HG03460 (cell line): ENCODE data around the gene MED23.

ENCODE experiments used
- ATAC-seq: cut with Tn5 transposase; IDR thresholded peaks from one replicate; pipeline ENCODE4 v1.9.1; 2021; ENCODE audit not compliant: unreplicated experiment

Gene MED23, protein sequence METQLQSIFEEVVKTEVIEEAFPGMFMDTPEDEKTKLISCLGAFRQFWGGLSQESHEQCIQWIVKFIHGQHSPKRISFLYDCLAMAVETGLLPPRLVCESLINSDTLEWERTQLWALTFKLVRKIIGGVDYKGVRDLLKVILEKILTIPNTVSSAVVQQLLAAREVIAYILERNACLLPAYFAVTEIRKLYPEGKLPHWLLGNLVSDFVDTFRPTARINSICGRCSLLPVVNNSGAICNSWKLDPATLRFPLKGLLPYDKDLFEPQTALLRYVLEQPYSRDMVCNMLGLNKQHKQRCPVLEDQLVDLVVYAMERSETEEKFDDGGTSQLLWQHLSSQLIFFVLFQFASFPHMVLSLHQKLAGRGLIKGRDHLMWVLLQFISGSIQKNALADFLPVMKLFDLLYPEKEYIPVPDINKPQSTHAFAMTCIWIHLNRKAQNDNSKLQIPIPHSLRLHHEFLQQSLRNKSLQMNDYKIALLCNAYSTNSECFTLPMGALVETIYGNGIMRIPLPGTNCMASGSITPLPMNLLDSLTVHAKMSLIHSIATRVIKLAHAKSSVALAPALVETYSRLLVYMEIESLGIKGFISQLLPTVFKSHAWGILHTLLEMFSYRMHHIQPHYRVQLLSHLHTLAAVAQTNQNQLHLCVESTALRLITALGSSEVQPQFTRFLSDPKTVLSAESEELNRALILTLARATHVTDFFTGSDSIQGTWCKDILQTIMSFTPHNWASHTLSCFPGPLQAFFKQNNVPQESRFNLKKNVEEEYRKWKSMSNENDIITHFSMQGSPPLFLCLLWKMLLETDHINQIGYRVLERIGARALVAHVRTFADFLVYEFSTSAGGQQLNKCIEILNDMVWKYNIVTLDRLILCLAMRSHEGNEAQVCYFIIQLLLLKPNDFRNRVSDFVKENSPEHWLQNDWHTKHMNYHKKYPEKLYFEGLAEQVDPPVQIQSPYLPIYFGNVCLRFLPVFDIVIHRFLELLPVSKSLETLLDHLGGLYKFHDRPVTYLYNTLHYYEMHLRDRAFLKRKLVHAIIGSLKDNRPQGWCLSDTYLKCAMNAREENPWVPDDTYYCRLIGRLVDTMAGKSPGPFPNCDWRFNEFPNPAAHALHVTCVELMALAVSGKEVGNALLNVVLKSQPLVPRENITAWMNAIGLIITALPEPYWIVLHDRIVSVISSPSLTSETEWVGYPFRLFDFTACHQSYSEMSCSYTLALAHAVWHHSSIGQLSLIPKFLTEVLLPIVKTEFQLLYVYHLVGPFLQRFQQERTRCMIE (N-terminal part only)

DNA sequence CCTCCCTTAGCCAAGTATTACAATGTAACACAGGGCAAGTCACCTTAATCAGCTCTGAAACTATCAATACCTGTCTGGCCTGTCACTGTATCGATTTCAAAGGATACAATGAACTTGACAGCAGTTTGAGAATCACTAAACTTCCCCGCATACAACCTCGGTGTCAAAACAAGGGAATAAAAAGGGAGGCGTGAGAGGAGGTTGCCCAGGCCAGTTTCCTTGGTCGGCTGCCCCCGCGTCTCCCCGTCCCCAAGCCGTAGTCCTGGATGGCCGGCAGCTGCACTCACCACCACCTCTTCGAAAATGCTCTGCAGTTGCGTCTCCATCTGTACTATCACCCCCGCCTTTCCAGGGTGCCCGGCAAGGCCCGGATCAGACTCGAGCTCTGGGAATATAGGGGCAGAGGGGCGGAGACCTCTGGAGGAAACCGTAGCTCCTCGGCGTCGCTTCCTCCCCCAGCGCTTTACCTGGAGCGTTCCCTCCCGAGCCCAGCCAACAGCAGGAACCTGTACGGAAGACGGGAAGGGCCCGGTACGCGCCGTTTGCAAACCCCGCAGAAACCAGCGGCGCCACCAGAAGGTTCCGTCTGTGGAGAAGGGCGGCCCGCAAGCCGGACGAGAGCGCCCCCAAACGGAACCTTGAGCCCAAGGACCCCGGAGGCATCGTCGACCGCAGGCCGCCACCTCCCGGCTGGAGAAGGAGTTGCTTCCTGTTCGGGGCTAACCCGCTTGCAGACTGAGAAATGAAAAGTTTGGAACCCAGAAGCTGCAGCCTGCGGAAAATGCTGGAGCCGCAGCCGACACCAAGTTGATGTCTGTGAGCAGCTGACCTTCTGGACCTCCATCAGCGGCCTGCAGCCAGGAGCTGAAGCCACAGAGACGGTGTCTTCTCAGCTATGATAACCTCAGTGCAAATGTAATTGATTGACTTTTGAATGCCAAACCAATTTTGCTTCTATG, at the start of gene MED23:
MED23 (minus strand) TSS at position 519 of the 959 bp plus-strand sequence; CDS start at position 326, 193 bp downstream.
- ATAC-seq, result peak; percentile 97

DNA sequence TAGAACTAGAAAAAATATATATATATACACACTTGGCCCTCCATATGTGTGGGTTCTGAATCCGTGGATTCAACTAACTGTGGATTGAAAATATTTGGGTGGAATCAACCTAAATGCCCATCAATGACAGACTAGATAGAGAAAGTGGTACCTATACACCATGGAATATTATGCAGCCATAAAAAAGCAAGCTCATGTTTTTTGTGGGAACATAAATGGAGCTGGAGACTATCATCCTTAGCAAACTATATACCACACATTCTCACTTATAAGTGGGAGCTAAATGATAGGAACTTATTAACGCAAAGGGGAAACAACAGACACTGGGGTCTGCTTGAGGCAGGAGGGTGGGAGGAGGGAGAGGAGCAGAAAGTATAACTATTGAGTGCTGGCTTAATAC, 45.1 kb upstream of the MED23 start:
- no peak for ATAC-seq

DNA sequence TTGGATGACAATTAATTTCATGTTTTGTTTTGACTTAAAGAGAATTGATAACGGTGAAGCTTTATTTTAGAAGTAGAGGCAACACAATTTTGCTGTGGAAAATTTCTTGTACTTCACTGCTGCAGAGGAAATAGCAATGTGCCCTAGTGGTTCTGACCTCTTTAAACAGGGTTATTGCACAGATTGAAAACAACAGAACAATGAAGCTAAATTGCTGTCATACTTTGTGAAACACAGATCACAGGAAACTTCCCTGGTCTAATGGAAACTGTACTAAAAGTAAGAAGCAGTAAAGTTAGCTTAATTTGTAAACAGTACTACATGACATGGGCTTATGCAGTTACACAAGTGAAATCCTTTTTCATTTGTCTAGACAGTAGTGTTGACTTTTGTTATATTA, 41.8 kb upstream of the MED23 start:
- no peak for ATAC-seq

DNA sequence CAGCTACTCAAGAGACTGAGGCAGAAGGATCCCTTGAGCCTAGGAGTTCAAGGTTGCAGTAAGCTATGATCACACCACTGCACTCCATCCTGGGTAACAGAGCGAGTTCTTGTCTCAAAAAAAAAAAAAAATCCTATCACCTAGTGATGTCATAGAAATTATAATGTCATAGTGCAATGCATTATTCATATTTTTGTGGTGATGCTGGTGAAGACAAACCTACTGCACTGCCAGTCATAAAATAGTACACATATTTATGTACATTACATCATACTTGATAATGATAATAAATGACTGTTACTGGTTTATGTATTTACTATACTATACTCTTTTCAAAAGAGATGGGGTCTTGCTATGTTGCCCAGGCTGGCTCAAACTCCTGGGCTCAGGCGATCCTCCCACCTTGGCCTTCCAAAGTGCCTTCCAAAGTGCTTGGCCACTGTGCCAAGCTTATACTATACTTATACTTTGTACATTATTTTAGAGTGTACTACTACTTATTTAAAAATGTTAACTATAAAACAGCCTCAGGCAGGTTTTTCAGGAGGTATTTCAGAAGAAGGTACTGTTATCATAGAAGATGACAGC, 35.6 kb upstream of the MED23 start:
- no peak for ATAC-seq

DNA sequence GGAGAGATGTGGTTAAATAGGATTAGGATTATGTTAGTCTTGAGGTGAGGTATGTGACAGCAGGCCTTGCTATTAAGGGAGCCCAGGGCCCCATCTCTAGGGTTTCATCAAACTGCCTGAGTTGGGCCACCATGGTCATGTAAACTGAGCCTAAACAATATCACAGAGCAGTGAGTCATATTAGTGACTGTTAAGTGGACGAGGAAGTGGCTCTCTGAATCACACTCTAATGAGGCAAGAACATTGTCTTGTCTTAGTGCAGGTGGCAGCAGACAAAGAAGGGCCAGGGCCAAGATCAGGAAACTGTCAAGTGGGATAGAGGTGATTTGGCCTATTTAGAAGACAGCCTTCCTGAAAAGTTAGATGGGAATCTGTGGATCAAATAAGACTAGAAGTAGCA, 32.2 kb upstream of the MED23 start:
- no peak for ATAC-seq

DNA sequence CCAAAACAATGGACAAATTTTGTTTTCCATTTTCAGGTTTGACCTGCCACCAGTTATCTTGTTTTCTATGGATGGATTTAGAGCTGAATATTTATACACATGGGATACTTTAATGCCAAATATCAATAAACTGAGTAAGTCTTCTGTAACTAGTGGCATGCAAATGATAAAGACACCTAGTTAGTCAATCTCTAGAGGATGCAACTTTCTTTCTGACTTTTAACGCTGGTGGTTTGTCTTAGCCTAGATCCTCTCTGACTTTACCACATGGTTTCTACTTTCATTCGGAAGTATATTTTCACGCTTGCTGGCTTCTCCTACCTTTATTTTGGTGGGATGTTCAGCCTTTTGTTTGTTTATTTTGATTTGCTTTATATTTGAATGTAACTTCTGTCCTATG, 30.2 kb upstream of the MED23 start:
- no peak for ATAC-seq

DNA sequence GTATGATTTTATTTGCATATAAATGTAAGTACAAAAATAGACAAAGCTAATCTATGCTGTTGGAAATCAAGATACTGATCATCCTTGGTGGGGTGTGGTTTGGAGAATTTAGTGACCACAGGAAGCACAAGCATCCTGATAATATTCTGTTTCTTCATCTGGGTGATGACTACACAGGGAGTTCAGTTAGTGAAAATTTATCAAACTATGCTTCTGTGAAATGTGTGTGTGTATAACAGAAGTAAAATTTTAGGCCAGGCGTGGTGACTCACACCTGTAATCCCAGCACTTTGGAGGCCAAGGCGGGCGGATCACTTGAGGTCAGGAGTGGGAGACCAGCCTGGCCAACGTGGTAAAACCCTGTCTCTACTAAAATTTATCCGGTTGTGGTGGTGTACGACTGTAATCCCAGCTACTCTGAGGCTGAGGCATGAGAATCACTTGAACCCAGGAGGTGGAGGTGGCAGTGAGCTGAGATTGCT, 29.6 kb upstream of the MED23 start:
- ATAC-seq, result no peak

DNA sequence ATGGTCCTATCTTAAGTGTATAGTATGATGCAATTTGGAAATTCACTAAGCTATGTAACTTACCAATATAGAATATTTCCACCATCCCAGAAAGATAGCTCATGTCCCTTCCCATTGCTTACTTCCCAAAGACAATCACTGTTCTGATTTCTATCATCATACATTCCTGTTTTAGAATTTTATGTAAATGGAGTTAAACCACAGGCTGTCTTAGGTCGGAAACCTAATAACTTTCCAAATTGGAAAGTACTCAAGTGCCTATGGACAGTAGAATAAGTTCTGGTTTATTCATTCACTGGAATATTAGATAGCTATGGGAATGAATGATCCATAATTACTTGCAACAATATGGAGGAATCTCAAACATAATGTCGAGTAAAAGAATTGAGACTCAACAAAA, 29.2 kb upstream of the MED23 start:
- ATAC-seq, result no peak

DNA sequence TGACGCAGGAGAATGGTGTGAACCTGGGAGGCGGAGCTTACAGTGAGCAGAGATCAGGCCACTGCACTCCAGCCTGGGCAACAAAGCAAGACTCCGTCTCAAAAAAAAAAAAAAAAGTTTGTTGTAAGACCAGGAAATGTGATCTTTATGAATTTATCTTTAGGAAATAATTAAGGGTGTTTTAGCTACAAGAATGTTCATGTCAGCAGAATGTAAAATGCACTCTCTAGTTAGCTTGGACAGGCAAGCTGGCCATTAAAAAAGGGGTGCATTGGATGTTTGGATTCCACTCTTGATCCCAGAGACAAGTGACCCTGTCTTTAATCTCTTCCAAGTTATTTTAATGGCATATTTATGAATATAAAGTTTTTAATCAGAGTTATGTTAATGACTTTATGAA, 28.6 kb upstream of the MED23 start:
- ATAC-seq, result no peak

DNA sequence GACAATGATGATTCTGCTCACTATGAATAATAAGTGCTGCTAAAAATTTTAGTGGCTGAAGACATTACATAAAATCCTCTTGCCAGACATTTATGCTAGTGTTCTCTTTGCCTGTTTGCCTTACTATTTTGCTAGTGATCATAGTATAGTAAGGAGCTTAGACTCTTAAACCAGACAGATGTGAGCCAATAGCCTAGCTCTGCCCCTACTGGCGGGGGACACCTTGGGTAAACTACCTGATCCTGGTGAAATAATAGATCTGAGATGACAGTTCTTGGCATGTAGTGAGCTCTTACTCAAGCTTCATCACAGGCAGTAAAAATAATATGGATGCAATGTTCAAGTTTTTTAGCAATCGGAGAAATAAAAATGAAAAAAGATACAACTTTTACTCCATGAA, 27.9 kb upstream of the MED23 start:
- ATAC-seq, result no peak

DNA sequence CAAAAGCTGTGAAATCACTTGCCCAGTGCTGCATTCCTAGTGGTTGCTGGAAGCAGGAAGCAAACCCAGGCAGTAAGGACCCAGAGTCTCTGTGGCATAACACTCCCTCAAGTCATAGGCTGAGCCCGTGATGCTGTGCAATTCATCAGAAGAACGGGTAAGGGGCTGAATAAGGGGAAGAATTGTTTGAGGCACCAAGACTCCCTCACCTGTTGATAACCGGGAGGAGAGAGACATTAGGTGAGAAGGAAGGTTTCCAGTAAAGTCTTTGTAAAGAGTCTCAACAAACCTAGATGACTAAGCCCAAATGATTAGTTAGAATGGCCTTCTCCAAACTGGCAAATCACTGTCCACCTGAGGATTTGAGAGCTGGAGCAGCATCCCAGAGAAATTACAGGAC, 27.3 kb upstream of the MED23 start:
- ATAC-seq, result no peak

DNA sequence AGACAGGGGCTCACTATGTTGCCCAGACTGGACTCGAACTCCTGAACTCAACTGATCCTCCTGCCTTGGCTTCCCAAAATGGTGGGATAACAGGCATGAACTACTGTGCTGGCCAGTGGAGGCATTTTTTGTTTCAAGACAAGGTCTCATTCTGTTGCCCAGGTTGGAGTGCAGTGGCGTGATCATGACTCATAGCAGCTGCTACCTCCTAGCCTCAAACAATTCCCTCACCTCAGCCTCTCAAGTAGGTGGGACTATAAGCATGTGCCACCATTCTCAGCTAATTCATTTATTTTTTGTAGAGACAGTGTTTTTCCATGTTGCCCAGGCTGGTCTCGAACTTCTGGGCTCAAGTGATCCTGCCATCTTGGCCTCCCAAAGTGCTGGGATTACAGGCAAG, 26.3 kb upstream of the MED23 start:
- ATAC-seq, result no peak

DNA sequence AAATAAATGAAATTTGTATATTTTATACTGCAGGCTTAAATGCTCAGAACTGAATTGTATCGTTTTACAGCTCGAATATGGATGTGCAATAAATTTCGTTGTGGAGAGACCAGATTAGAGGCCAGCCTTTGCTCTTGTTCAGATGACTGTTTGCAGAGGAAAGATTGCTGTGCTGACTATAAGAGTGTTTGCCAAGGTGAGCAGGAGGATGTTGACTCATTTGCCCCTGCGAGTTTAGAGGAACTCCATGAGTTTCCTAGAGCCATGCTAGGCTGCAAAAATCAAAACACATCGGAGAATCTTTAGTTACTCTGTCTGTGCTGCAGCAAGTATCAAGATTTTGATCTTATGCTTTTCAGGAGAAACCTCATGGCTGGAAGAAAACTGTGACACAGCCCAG, 24.4 kb upstream of the MED23 start:
- ATAC-seq, result no peak

DNA sequence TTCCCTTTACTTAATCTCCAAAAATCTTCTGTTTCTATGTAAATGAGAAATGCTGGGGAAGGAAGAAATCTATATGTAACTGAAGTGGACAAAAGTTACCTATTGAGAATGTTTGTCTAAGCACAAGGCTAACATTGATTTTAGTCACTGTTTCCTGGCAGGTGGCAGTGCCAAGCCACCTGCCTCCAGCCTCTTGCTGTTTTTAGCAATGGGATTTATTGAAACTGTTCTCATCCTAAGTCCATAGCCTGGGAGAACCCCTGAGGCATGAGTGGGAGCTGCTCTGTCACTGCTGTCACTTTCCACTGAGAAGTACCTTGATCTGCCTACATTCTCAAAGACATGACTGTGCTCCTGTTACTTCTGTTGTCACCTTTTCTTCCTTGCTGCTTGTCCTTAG, 23.7 kb upstream of the MED23 start:
- no peak for ATAC-seq

DNA sequence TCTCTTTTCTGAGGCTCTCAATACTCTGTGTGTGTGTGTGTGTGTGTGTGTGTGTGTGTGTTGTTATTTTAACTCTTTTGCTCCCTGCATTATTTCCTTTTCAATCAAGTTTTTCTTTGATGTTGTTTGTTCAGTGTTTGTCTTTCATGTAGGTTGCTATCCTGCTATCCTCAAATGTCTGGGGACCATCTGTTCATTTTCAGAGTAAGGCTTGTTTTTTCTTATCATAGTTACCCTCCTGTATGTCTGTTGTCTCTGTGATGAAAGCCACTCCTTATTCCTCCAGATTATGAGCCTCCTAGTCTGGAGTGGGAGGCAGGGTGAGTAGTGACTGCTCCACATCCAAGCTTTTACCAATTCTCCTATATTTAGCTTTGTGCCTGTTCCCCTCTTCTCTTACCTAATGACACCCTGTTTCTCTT, 18.2 kb upstream of the MED23 start:
- ATAC-seq, result no peak

DNA sequence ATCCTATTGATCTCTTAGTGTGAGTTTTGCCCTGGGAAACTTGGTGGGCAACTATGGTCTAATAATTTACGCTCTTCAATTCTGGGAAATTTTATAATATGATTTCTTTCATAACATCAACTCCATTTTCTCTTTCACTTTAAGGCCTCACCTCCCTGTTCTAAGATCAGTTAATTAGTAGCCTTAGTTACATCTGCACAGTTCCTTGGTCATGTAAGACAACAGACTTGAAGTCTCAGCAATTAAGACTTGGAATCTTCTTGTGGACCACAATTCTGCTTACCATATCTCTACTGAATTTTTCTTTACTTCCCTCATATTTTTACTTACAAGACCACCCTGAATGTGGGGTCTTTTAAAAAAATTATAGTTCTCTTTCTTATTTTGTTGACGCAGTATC, 17.8 kb upstream of the MED23 start:
- no peak for ATAC-seq

DNA sequence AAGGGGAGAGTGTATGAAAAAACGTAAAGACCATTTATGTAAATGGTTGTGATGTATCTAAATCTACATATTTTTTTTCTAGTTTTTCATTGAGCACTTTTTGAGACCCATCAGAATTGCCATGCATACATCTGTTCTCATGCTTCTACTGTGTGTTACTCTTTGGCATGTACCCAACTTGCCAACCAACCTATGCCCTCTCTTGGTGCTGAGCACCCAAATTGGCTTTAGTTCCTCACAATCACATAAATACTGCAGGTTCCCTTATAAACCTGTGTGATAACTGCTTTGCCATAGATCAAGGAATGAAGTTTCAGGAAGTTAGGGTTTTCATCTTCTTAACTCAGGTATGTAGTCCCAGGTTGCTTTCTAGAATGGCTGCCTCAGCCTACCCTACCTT, 16.9 kb upstream of the MED23 start:
- no peak for ATAC-seq

DNA sequence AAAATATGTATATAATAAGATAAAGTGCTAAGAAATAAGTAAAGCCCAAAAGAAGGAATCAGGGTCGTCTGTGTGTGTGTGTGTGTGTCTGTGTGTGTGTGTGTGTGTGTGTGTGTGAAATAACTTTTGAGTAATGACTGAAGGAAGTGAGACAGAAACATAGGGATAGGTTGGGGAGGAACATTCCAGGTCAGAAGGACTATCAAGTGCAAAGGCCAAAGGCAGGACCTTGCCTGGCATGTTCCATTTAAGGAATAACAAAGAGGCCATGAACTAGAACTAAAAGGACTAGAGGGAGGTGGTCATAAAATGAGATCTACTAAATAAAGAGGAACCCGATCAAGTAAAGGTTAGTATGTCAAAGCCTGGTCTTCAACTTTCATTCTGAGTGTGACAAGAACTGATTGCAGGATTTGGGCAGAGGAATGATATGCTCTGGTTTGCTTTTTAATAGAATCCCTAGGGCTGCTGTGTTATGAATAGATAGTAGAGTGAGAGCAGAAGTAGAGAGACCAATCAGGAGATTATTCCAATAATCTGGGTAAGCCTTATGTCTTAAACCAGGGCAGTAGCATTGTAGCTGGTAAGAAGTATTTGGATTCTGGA, 15.9 kb upstream of the MED23 start:
- no peak for ATAC-seq

DNA sequence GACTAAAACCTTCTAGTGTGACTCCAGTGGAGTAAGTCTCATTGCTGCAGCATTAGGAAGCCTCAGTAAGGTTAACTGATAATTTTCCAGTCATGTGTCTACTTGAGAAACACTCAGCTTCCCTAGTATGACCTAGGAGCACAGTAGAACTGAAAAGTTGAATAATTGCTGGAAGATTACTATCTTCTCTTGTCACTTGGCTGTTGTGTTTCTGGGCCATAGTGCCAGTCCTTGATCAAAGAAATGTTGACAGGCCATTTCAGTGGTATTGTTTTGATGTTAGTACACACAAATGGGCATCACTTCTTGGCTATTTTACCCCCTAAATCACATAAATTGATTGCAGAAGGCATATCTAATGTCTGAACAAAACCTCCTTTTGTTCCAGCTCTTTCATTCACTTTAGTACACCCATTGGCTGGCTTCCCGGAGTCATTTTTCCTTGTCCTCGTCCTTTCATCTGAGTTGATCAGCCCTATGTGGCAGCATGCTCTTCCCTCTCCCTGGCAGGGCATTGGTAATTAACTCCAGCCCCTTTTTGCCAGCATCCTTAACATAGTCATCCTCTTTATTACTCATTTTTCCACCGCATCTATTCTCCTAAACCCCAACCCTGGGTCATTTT, 15.1 kb upstream of the MED23 start:
- ATAC-seq, result no peak
